ENCODE data around the gene ANKS1B.
"Not testable (repeated sequence)": the region's sequence is repeated elsewhere in the genome, so short reads cannot be mapped to it uniquely, and the experiment has no call there.

Gene ANKS1B

GRCh38 chr12:99374023-99374422, 610.7 kb downstream of the ANKS1B start:
- DNase-seq (ENCODE audit: low read depth), result no peak

GRCh38 chr12:99372257-99372920, 612.3 kb downstream of the ANKS1B start:
- DNase-seq (ENCODE audit: low read depth), result no peak

- no peak for DNase-seq (ENCODE audit: low read depth)
Observed at GRCh38 chr12:99370421-99371138, 614.2 kb downstream of the ANKS1B start.

- no peak for DNase-seq (ENCODE audit: low read depth)
Observed at GRCh38 chr12:99367181-99367580, 617.6 kb downstream of the ANKS1B start.

GRCh38 chr12:99352269-99352668, 632.5 kb downstream of the ANKS1B start:
- no peak for DNase-seq (ENCODE audit: low read depth)

GRCh38 chr12:99343960-99344359, 640.8 kb downstream of the ANKS1B start:
- DNase-seq (ENCODE audit: low read depth), result no peak

- no peak for DNase-seq (ENCODE audit: low read depth)
Observed at GRCh38 chr12:99339663-99340062, 645.1 kb downstream of the ANKS1B start.

- no peak for DNase-seq (ENCODE audit: low read depth)
Observed at GRCh38 chr12:99334285-99335056, 650.3 kb downstream of the ANKS1B start.

GRCh38 chr12:99332936-99333591, 651.7 kb downstream of the ANKS1B start:
- DNase-seq (ENCODE audit: low read depth), result no peak

GRCh38 chr12:99330216-99330615, 654.5 kb downstream of the ANKS1B start:
- no peak for DNase-seq (ENCODE audit: low read depth)

- not testable (repeated sequence) for DNase-seq (ENCODE audit: low read depth)
Observed at GRCh38 chr12:99321210-99321609, 663.5 kb downstream of the ANKS1B start.

- no peak for DNase-seq (ENCODE audit: low read depth)
Observed at GRCh38 chr12:99311373-99311772, 673.4 kb downstream of the ANKS1B start.

- no peak for DNase-seq (ENCODE audit: low read depth)
Observed at GRCh38 chr12:99309812-99310211, 674.9 kb downstream of the ANKS1B start.

GRCh38 chr12:99302874-99303273, 681.9 kb downstream of the ANKS1B start:
- no peak for DNase-seq (ENCODE audit: low read depth)

- DNase-seq (ENCODE audit: low read depth), result no peak
Observed at GRCh38 chr12:99287136-99287535, 697.6 kb downstream of the ANKS1B start.

- DNase-seq (ENCODE audit: low read depth), result no peak
Observed at GRCh38 chr12:99284161-99284560, 700.6 kb downstream of the ANKS1B start.

GRCh38 chr12:99282624-99283023, 702.1 kb downstream of the ANKS1B start:
- no peak for DNase-seq (ENCODE audit: low read depth)

- no peak for DNase-seq (ENCODE audit: low read depth)
Observed at GRCh38 chr12:99282086-99282485, 702.6 kb downstream of the ANKS1B start.

- DNase-seq (ENCODE audit: low read depth), result no peak
Observed at GRCh38 chr12:99281277-99281676, 703.5 kb downstream of the ANKS1B start.

GRCh38 chr12:99278899-99279298, 705.8 kb downstream of the ANKS1B start:
- no peak for DNase-seq (ENCODE audit: low read depth)

GRCh38 chr12:99277591-99278379, 707.0 kb downstream of the ANKS1B start:
- DNase-seq (ENCODE audit: low read depth), result no peak

- no peak for DNase-seq (ENCODE audit: low read depth)
Observed at GRCh38 chr12:99271071-99271470, 713.7 kb downstream of the ANKS1B start.
